GM23248 (cell line): ENCODE results near the gene STK24. TPM values are rescaled to one million over a fixed set of nuclear protein-coding genes. Genes with fewer than 3 reads are reported as not detected.

Source experiments
- DNase-seq: peaks from one replicate; pipeline ENCODE4 v3.0.0-alpha.2; 2015
- H2AFZ ChIP-seq: fragments of 200-600 bp; sonication (generic); 2 replicates; pipeline ENCODE4 v1.6.1; 2016; ENCODE audit warnings: antibody characterized with exemption
- H3F3A ChIP-seq: fragments of 200-600 bp; sonication (generic); 2 replicates; pipeline ENCODE4 v1.6.1; 2016; ENCODE audit warnings: mild to moderate bottlenecking, antibody characterized with exemption, mixed run types; ENCODE audit not compliant: insufficient read depth
- H3K27ac ChIP-seq: fragments of 200-600 bp; sonication (generic); 2 replicates; pipeline ENCODE4 v1.5.1; 2016; ENCODE audit warnings: mild to moderate bottlenecking
- H3K27me3 ChIP-seq: fragments of 200-600 bp; sonication (generic); replicated peaks from 2 replicates; pipeline ENCODE4 v1.6.1; 2016; ENCODE audit warnings: mild to moderate bottlenecking; ENCODE audit not compliant: insufficient read depth
- H3K36me3 ChIP-seq: fragments of 200-600 bp; sonication (generic); 2 replicates; pipeline ENCODE4 v1.6.1; 2016; ENCODE audit warnings: low read depth, mild to moderate bottlenecking
- H3K4me1 ChIP-seq: fragments of 200-600 bp; sonication (generic); 2 replicates; pipeline ENCODE4 v1.6.1; 2016; ENCODE audit warnings: mild to moderate bottlenecking; ENCODE audit not compliant: insufficient read depth
- H3K4me2 ChIP-seq: fragments of 200-600 bp; sonication (generic); one replicate; pipeline ENCODE4 v1.6.1; 2016; ENCODE audit warnings: mild to moderate bottlenecking; ENCODE audit not compliant: unreplicated experiment
- H3K4me3 ChIP-seq: fragments of 200-600 bp; sonication (generic); 2 replicates; pipeline ENCODE4 v1.5.1; 2016; ENCODE audit warnings: mild to moderate bottlenecking
- H3K79me2 ChIP-seq: fragments of 200-600 bp; sonication (generic); 2 replicates; pipeline ENCODE4 v1.6.1; 2016; ENCODE audit warnings: mild to moderate bottlenecking; ENCODE audit not compliant: insufficient read depth
- H3K9ac ChIP-seq: fragments of 200-600 bp; sonication (generic); 2 replicates; pipeline ENCODE4 v1.6.1; 2016; ENCODE audit warnings: mild to moderate bottlenecking
- H3K9me2 ChIP-seq: fragments of 200-600 bp; sonication (generic); 2 replicates; pipeline ENCODE4 v1.6.1; 2016; ENCODE audit warnings: mixed run types, mild to moderate bottlenecking, moderate library complexity; ENCODE audit not compliant: insufficient read depth
- H3K9me3 ChIP-seq: fragments of 200-600 bp; sonication (generic); one replicate; pipeline ENCODE4 v1.6.1; 2017; ENCODE audit warnings: low read depth
- H4K20me1 ChIP-seq: fragments of 200-600 bp; sonication (generic); 2 replicates; pipeline ENCODE4 v1.6.0; 2016; ENCODE audit not compliant: insufficient read depth
- EZH2 ChIP-seq: fragments of 200-600 bp; sonication (generic); IDR thresholded peaks from 2 replicates; pipeline ENCODE4 v1.6.1; 2018; ENCODE audit warnings: antibody characterized with exemption, mild to moderate bottlenecking; ENCODE audit not compliant: insufficient read depth, poor library complexity, severe bottlenecking
- EZH2phosphoT487 ChIP-seq: fragments of 200-600 bp; sonication (generic); IDR thresholded peaks from 2 replicates; pipeline ENCODE4 v1.6.1; 2018; ENCODE audit warnings: antibody characterized with exemption, moderate library complexity, mild to moderate bottlenecking, low read depth; ENCODE audit not compliant: insufficient read depth
- WGBS, 2 experiments: methylation state at CpG; one replicate each; pipeline ENCODE4 v1.1.6; 2015 to 2017; ENCODE audit warnings: low lambda C conversion rate in 2 of 2, low coverage in 1 of 2; ENCODE audit errors: missing lambda C conversion rate in 2 of 2; 5-methylcytosine and 5-hydroxymethylcytosine counted together
- in situ Hi-C: fragments of 300-500 bp; cut with MboI; formaldehyde crosslinking; loops from 2 replicates; pipeline ENCODE4 v1.15.0; 2020
- polyA plus RNA-seq: library from polyadenylated mRNA; unstranded; fragments of >200 nt; fragmentation: Nextera tagmentation; extraction: Ambion mirVana; gene quantifications from 2 replicates; pipeline ENCODE4 v1.2.1, GENCODE V29; 2016
- total RNA-seq: library from RNA; depleted of rRNA; stranded (reverse); fragments of >200 nt; shearing (Covaris generic); gene quantifications from 2 replicates; pipeline ENCODE4 v1.2.3, GENCODE V29; 2014

The STK24 gene
- total and polyA plus RNA-seq, 2 experiments from 2014 or later, result 11.1 to 72.4 TPM

DNA sequence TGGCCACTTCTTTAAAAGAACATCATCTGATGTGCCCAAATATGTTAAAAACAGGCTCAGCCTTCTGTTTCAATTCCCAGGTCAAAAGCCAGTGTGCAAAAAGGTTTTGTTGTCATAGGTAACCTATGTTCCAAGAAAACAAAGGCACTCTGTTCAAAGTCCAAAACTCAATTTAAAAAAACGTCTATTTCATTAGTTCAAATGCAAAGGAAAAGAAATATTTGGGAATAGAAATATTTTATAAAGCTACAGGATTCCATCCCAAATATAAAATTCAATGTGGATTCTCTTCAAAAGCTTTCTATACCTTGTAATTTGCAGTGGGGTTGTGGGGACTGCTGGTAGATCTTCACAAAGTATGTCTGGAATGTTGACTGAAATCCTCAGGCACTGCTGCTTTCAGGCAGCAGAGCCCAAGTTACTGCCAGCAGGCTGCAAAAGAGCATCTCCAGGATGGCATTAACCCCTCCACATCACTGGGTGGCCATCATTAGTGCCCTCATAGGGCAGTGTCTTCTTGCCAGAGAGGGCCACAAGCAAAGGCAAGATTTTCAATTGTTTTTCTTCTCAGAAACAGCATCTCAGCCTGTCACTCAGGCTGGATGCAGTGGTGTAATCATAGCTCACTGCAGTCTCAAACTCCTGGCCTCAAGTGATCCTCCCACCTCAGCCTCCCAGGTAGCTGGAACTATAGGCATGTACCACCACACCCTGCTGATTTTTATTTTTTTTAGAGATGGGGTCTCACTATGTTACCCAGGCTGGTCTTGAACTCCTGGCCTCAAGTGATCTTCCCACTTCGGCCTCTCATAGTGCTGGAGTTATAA, 22.8 kb upstream of the STK24 start:
- DNase-seq, result peak; percentile 29
- WGBS, 2 experiments, result 23 to 36% methylated on average over 2 of the region's 2 CpGs
- in situ Hi-C loops, result no loop called here

DNA sequence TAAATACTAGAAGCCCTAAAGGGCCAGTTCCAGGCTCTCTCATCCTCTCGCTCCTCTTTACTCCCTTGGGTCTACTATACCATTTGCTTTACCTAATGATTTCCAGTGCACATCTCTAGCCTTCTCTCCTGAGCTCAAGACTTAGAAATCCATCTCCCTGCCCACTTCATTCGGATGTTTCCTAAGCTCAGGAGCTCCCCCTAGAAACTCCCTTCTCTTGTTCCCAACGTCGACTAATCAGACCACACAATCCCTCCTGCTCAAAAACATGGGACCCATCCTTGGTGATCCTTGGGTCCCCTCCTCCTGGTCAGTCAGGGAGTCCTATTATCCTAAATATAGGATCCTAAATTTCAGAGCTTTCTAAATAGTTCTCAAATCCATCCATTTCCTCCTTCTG, 21.1 kb upstream of the STK24 start:
- no peaks in the 10 kb centered on the region for H3F3A ChIP-seq
- no peaks in the 10 kb centered on the region for H3K27me3 ChIP-seq
- DNase-seq, result no peak
- no peak overlapping the region for H3K9ac ChIP-seq
- no peaks in the 10 kb centered on the region for H3K79me2 ChIP-seq
- WGBS, 2 experiments, result 51 to 68% methylated on average over 4 of the region's 4 CpGs
- H3K27ac ChIP-seq, result no peak overlapping the region
- no peaks in the 10 kb centered on the region for H3K4me1 ChIP-seq
- TF ChIP-seq EZH2, result no peak
- TF ChIP-seq EZH2phosphoT487, result no peak
- H2AFZ ChIP-seq, result no peak overlapping the region
- H3K9me3 ChIP-seq, result no peaks in the 10 kb centered on the region
- no peak overlapping the region for H3K4me2 ChIP-seq
- H3K4me3 ChIP-seq, result no peak overlapping the region
- H3K36me3 ChIP-seq, result no peaks in the 10 kb centered on the region
- H3K9me2 ChIP-seq, result no peaks in the 10 kb centered on the region
- in situ Hi-C loops, result no loop called here
- no peaks in the 10 kb centered on the region for H4K20me1 ChIP-seq

More for the DNA sequence above, 22.8 kb upstream of the STK24 start:
- no peak overlapping the region for H3K4me2 ChIP-seq
- H3K9me3 ChIP-seq, result no peaks in the 10 kb centered on the region
- no peaks in the 10 kb centered on the region for H3K4me1 ChIP-seq
- H2AFZ ChIP-seq, result no peak overlapping the region
- H3K27ac ChIP-seq, result no peak overlapping the region
- H3F3A ChIP-seq, result no peaks in the 10 kb centered on the region
- H3K4me3 ChIP-seq, result no peak overlapping the region
- TF ChIP-seq EZH2 (no peak), EZH2phosphoT487 (no peak)
- no peaks in the 10 kb centered on the region for H3K36me3 ChIP-seq
- H3K27me3 ChIP-seq, result no peaks in the 10 kb centered on the region
- H4K20me1 ChIP-seq, result no peaks in the 10 kb centered on the region
- H3K9ac ChIP-seq, result no peak overlapping the region
- H3K9me2 ChIP-seq, result no peaks in the 10 kb centered on the region
- no peaks in the 10 kb centered on the region for H3K79me2 ChIP-seq

DNA sequence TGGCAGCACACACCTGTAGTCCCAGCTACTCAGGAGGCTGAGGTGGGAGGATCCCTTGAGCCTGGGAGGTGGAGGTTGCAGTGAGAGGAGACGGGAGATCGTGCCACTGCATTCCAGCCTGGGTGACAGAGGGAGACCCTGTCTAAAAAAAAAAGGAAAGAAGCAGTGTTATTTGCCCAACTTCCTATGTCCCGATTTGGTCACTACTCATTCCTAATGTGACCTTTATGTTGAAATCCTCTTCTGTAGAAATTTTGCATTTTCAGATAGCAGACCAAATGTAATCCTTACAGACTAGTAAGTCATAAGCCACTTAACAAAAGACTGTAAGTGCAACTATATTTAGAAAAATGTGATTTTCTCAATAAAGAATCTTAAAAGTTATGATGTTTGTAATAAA, 18.2 kb upstream of the STK24 start:
- Histone ChIP-seq H3K27me3 (no peaks in the 10 kb centered on the region), H3F3A (no peaks in the 10 kb centered on the region), H3K4me1 (no peaks in the 10 kb centered on the region), H3K9me2 (no peaks in the 10 kb centered on the region), H2AFZ (no peak overlapping the region), H3K9ac (no peak overlapping the region), H4K20me1 (no peaks in the 10 kb centered on the region), H3K36me3 (no peaks in the 10 kb centered on the region), H3K4me3 (no peak overlapping the region), H3K9me3 (no peaks in the 10 kb centered on the region), H3K27ac (no peak overlapping the region), H3K4me2 (no peak overlapping the region), H3K79me2 (no peaks in the 10 kb centered on the region)
- TF ChIP-seq EZH2phosphoT487 (no peak), EZH2 (no peak)
- in situ Hi-C loops, result no loop called here
- no peak for DNase-seq
- 88 to 90% methylated on average over 3 of the region's 3 CpGs for WGBS, 2 experiments

DNA sequence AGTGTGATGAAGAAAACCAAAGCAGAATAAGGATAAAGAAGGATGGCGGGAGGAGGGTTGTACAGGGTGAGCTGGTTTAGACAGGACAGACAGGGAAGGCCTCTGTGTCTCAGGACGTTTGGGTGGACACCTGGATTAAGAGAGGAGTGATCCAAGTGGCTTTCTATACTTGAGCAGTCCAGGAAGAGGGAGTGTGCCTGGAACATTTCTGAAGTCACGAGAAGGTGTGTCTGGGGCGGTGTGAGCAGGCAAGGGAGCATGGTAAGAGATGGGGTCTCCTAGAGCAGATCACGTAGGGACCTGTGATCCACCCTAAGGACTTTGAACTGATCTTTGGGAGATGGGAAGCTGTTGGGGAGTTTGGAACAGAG, 15.4 kb upstream of the STK24 start:
- Histone ChIP-seq H4K20me1 (no peaks in the 10 kb centered on the region), H3K9me3 (no peaks in the 10 kb centered on the region), H3K36me3 (no peaks in the 10 kb centered on the region), H3K9me2 (no peaks in the 10 kb centered on the region), H3K4me2 (no peak overlapping the region), H3K27ac (no peak overlapping the region), H3K4me1 (no peaks in the 10 kb centered on the region), H3K79me2 (no peaks in the 10 kb centered on the region), H3F3A (no peaks in the 10 kb centered on the region), H2AFZ (no peak overlapping the region), H3K4me3 (no peak overlapping the region), H3K27me3 (no peaks in the 10 kb centered on the region), H3K9ac (no peak overlapping the region)
- DNase-seq, result no peak
- in situ Hi-C loops, result no loop called here
- TF ChIP-seq EZH2phosphoT487 (no peak), EZH2 (no peak)
- 74 to 82% methylated on average over 5 of the region's 5 CpGs for WGBS, 2 experiments
